ENCODE results near the gene HDGF.
"Not testable (repeated sequence)": the region's sequence is repeated elsewhere in the genome, so short reads cannot be mapped to it uniquely, and the experiment has no call there.

The HDGF gene

GRCh38 chr1:156767101-156767878 lies 15.8 kb upstream of the HDGF start, which contains the start of gene PRCC:
Gene PRCC, plus strand, starts transcription at chr1:156767535. Its CDS starts 237 bp downstream, at chr1:156767772.
- peak; percentile 76 to 91 (median 83) for DNase-seq (ENCODE audit: low read depth in 2 of 3, low spot score in 2 of 3)

- DNase-seq (ENCODE audit: low read depth in 2 of 3, low spot score in 2 of 3) = no peak
These were observed 15.0 kb upstream of the HDGF start for GRCh38 chr1:156766298-156767100.

GRCh38 chr1:156765666-156766065 lies 14.2 kb upstream of the HDGF start:
- DNase-seq (ENCODE audit: low read depth in 2 of 3, low spot score in 2 of 3) = no peak

- DNase-seq (ENCODE audit: low read depth in 2 of 3, low spot score in 2 of 3) = not testable (repeated sequence)
These were observed 13.7 kb upstream of the HDGF start for GRCh38 chr1:156765136-156765535.

- no peak for DNase-seq (ENCODE audit: low read depth in 2 of 3, low spot score in 2 of 3)
These were observed 9.3 kb upstream of the HDGF start for GRCh38 chr1:156760796-156761104.

GRCh38 chr1:156760092-156760795 lies 8.8 kb upstream of the HDGF start:
- no peak for DNase-seq (ENCODE audit: low read depth in 2 of 3, low spot score in 2 of 3)

- not testable (repeated sequence) for DNase-seq (ENCODE audit: low read depth in 2 of 3, low spot score in 2 of 3)
These were observed 6.2 kb upstream of the HDGF start for GRCh38 chr1:156757572-156758253.

GRCh38 chr1:156756355-156756754 lies 4.9 kb upstream of the HDGF start:
- DNase-seq (ENCODE audit: low read depth in 2 of 3, low spot score in 2 of 3) = no peak

- no peak for DNase-seq (ENCODE audit: low read depth in 2 of 3, low spot score in 2 of 3)
These were observed 4.1 kb upstream of the HDGF start for GRCh38 chr1:156755527-156755950.

- DNase-seq (ENCODE audit: low read depth in 2 of 3, low spot score in 2 of 3) = no peak
These were observed 2.7 kb upstream of the HDGF start for GRCh38 chr1:156754219-156754618.

- DNase-seq (ENCODE audit: low read depth in 2 of 3, low spot score in 2 of 3) = no peak
These were observed 1.5 kb upstream of the HDGF start for GRCh38 chr1:156752843-156753482.

- peak; percentile 85 to 95 (median 91) for DNase-seq (ENCODE audit: low read depth in 2 of 3, low spot score in 2 of 3)
These were observed 444 bp upstream of the HDGF start for GRCh38 chr1:156751757-156752481.

- no peak for DNase-seq (ENCODE audit: low read depth in 2 of 3, low spot score in 2 of 3)
These were observed 594 bp downstream of the HDGF start for GRCh38 chr1:156750711-156751450.

GRCh38 chr1:156750191-156750672 lies 1.2 kb downstream of the HDGF start:
- DNase-seq (ENCODE audit: low read depth in 2 of 3, low spot score in 2 of 3) = no peak

GRCh38 chr1:156749419-156750118 lies 1.9 kb downstream of the HDGF start:
- no peak for DNase-seq (ENCODE audit: low read depth in 2 of 3, low spot score in 2 of 3)

GRCh38 chr1:156748670-156749418 lies 2.6 kb downstream of the HDGF start:
- DNase-seq (ENCODE audit: low read depth in 2 of 3, low spot score in 2 of 3) = no peak

- no peak for DNase-seq (ENCODE audit: low read depth in 2 of 3, low spot score in 2 of 3)
These were observed 3.5 kb downstream of the HDGF start for GRCh38 chr1:156747742-156748669.
